SK-N-SH (cell line): Measurements from ENCODE around the gene ALKBH2.

ENCODE experiments used
- TCF12 ChIP-seq: IDR thresholded peaks from 2 replicates; pipeline ENCODE4 v1.4.0; 2012
- TF ChIP-seq, protein P1 (sequence below): fragments of 200-600 bp; sonication (generic); IDR thresholded peaks from 2 replicates; pipeline ENCODE4 v1.6.1; 2017; ENCODE audit warnings: antibody characterized with exemption, mild to moderate bottlenecking, moderate library complexity

GRCh38 chr12:109127533-109128242 lies 34.4 kb upstream of the ALKBH2 start:
- TF ChIP-seq, protein P1, sequence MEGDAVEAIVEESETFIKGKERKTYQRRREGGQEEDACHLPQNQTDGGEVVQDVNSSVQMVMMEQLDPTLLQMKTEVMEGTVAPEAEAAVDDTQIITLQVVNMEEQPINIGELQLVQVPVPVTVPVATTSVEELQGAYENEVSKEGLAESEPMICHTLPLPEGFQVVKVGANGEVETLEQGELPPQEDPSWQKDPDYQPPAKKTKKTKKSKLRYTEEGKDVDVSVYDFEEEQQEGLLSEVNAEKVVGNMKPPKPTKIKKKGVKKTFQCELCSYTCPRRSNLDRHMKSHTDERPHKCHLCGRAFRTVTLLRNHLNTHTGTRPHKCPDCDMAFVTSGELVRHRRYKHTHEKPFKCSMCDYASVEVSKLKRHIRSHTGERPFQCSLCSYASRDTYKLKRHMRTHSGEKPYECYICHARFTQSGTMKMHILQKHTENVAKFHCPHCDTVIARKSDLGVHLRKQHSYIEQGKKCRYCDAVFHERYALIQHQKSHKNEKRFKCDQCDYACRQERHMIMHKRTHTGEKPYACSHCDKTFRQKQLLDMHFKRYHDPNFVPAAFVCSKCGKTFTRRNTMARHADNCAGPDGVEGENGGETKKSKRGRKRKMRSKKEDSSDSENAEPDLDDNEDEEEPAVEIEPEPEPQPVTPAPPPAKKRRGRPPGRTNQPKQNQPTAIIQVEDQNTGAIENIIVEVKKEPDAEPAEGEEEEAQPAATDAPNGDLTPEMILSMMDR: no peak
- TF ChIP-seq TCF12: no peak
